Raji (cell line): ENCODE data around the gene RBMXL2.

Experiments
- POLR2A ChIP-seq: IDR thresholded peaks from 2 replicates; pipeline ENCODE4 v1.6.1; 2011; ENCODE audit warnings: low read depth, low read length, control low read depth; ENCODE audit not compliant: insufficient read depth

Gene RBMXL2

GRCh38 chr11:7088921-7089320 lies at the start of gene RBMXL2:
RBMXL2 (plus strand) TSS chr11:7088998; CDS start chr11:7089121, 123 bp downstream.
- no peak for TF ChIP-seq POLR2A

GRCh38 chr11:7046474-7047175 lies 42.2 kb upstream of the RBMXL2 start:
- TF ChIP-seq POLR2A: no peak

DNA sequence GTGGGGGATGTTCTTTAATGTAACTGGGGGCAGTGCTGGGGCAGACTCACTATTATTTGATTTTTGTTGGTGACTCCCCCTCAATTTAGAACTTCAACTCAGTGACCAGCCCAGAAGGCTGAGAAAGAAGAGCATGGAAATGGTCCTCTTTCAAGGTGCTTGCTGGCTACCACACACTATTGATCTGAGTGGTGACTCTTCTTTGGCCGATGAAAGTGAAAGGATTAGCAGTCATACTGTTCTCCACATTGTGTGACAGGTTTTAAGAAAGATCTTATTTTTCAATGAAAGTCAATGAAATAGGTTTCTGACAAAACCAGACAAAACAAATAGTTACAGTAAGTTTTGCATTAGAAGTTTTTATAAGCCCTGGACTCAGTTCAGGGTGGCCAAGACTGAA lies 38.6 kb upstream of the RBMXL2 start:
- TF ChIP-seq POLR2A: no peak

GRCh38 chr11:7056828-7057513 lies 31.8 kb upstream of the RBMXL2 start:
- TF ChIP-seq POLR2A: no peak

GRCh38 chr11:7057641-7058040 lies 31.2 kb upstream of the RBMXL2 start:
- no peak for TF ChIP-seq POLR2A

- no peak for TF ChIP-seq POLR2A
Observed at GRCh38 chr11:7060868-7061267, 27.9 kb upstream of the RBMXL2 start.

GRCh38 chr11:7062534-7062933 lies 26.3 kb upstream of the RBMXL2 start:
- no peak for TF ChIP-seq POLR2A

DNA sequence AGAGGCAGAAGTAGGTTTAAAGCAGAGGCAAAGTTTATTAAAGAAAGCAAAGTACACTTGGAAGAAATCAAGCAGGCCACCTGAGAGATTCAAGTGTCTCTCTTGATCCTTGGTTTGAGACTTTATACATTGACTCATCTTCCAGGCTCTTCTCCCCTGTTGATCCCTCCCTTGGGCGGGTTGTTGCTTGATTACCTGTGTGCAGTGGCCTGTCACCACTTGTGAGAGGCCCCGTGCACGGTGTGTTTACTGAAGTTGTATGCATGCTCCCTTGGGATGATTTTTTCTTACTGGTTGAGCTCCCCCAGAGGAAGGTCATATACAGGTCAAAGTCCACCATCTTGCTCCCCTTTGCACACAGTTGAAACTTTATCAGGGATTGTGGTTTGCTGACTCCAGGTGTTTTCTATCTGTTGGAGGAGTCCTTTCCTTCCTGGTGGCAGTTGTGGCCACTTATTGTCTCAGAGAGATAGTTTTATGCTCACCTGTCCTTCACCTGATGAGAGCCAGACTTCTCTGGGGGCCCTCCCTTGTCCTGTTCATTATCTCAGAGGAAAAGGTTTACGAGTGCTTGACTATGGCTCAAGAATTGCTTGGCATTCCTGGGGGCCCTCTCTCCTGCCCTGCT lies 16.3 kb upstream of the RBMXL2 start:
- no peak for TF ChIP-seq POLR2A

DNA sequence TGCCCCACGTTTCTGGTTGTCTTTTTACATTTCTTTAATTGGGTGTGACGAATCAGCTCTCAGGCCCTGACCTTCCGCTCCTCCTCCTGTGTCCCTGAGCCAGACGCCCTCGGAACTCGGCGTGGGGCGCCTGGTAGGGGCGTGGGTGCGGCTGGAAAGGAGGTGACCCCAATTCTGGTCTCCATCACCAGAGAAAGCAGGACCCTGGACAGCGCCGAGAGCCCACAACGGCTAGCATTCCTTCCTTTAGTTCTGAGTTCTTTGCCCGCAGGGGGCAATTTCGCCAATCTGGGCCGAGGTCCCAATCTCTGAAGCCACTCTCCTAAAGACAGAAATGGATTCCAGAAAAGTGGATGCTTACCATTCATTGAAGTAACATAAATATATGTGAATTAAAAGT lies 11.7 kb upstream of the RBMXL2 start:
- TF ChIP-seq POLR2A: no peak

DNA sequence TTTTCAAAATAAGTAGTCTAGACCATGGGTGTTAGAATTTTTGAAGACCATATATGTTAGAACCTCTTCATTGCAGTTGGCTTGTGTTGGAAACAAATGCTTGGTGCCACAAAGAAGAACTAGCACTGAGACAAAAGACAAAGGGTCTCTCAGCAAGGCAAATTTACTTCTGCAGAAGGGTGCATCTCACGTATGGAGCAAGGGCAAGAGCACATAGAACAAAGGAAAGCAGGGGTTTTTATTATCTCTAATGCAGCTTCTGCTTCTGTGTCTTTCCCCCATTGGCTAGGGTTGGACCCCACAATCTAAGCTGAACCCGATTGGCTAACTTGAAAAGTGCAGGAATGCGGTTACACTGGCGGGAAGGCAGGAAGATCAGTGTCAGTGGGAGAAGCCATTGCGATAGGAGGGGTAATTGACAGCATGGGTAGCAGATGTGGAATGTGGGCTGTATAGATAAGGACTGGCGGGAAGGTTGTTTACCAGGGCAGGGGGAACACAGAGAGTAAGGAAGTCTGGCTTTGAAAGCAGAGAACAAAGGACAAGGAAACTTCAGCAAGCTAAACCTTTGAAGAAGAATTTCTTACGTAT lies 9.2 kb upstream of the RBMXL2 start:
- no peak for TF ChIP-seq POLR2A

DNA sequence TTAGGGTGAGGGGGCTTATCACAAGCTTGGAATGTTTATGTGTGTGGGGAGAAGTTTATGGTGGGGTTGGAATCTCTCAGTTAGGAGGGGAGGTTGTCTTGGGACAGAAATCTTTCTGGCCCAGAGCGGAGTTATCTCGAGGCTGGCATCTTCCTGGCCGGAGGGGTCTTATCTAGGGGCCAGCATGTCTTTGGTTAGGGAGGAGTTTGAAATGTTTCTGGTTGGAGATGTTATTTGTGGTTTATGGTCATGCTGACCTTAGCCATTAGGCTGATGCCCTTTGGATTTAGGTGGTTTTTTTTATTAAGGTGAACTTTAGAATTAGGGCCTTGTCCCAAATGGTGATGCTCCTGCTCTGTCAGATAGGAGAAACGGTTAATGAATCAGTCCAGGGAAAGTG lies 7.9 kb upstream of the RBMXL2 start:
- no peak for TF ChIP-seq POLR2A

DNA sequence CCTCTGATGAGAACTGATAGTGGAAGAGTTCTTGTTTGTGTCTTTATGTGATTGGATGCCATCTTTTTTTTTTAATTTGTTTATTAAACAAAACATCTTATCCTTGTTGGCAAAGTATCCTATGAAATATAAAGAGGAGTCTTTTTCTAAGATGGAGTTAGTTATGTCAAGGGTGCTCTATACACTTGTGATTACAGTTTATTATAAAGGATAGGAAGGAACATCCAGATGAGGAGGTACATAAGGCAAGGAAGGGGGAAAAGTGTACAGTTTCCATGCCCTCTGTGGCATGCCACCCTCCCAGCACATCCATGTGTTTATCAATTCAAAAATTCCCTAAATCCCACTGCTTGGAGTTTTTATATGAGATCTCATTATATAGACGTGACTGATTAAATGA lies 7.4 kb upstream of the RBMXL2 start:
- TF ChIP-seq POLR2A: no peak

- no peak for TF ChIP-seq POLR2A
Observed at GRCh38 chr11:7089328-7090251, 792 bp downstream of the RBMXL2 start.

DNA sequence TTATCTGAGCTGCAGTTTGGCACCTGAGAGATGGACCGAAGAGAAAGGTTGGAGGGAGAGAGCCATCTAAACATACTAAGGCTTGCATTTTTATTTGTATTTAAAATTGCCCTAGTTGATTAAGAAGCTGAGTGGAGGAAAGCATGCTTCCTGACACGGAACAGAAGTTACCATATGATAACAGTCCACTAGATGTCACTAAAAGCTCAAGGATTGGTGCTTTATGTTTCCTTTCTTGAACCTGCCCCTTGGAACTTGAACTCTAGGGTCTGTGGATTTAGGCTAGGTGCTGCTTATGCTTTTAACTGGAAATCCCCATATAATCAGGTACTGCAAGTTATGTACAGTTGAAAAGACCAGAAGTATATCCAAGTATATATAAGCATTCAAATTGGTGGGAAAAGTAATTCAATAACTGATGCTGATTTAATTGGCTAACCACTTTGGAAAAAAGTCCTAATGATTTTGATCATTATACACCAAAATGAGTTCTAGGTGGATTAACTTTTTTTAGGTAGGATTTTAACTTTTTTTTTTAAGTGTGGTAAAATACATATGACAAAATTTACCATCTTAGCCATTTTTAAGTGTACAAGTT lies 9.5 kb downstream of the RBMXL2 start:
- TF ChIP-seq POLR2A: no peak
